ENCODE measurements around the gene NR1I3.

The NR1I3 gene

GRCh38 chr1:161206411-161207140 lies 31.4 kb downstream of the NR1I3 start:
- no peak for DNase-seq (ENCODE audit: low read depth)
- TF ChIP-seq POLR2A (IDR thresholded peaks at IDR 0.05; ENCODE audit: extremely low read depth, insufficient read length) = no peak
- no peak for TF ChIP-seq MYC (IDR thresholded peaks at IDR 0.05; ENCODE audit: low read depth, low read length)
- TF ChIP-seq CTCF (IDR thresholded peaks at IDR 0.05; ENCODE audit: low read depth, low read length) = no peak
- no peak for TF ChIP-seq MAX (IDR thresholded peaks at IDR 0.05; ENCODE audit: low read depth, low read length)
- H3K4me3 ChIP-seq (ENCODE audit: low read depth, low read length) = no peak overlapping the region

- H3K4me3 ChIP-seq (ENCODE audit: low read depth, low read length) = peak within 1 kb of the TSS; percentile 86
- TF ChIP-seq MYC (IDR thresholded peaks at IDR 0.05; ENCODE audit: low read depth, low read length) = peak; percentile 54
- peak; percentile 34 for TF ChIP-seq CTCF (IDR thresholded peaks at IDR 0.05; ENCODE audit: low read depth, low read length)
- TF ChIP-seq POLR2A (IDR thresholded peaks at IDR 0.05; ENCODE audit: extremely low read depth, insufficient read length) = peak; percentile 77
- peak; percentile 63; the same call in 1 of the 2 replicates for TF ChIP-seq MAX (IDR thresholded peaks at IDR 0.05; ENCODE audit: low read depth, low read length)
- peak; percentile 99 for DNase-seq (ENCODE audit: low read depth)
These were observed 35.9 kb downstream of the NR1I3 start, which contains the start of gene NDUFS2 for GRCh38 chr1:161201836-161202712. Gene NDUFS2, plus strand, starts transcription at chr1:161202367. Its CDS starts 19 bp downstream, at chr1:161202386.

GRCh38 chr1:161200992-161201835 lies 36.8 kb downstream of the NR1I3 start:
- H3K4me3 ChIP-seq (ENCODE audit: low read depth, low read length) = peak overlapping the region; percentile 86
- peak; percentile 83 for DNase-seq (ENCODE audit: low read depth)
- TF ChIP-seq MAX (IDR thresholded peaks at IDR 0.05; ENCODE audit: low read depth, low read length) (no peak), POLR2A (IDR thresholded peaks at IDR 0.05; ENCODE audit: extremely low read depth, insufficient read length) (peak; percentile 19), CTCF (IDR thresholded peaks at IDR 0.05; ENCODE audit: low read depth, low read length) (no peak), MYC (IDR thresholded peaks at IDR 0.05; ENCODE audit: low read depth, low read length) (peak; percentile 10; the same call in 1 of the 2 replicates)

- peak; percentile 34 for DNase-seq (ENCODE audit: low read depth)
- TF ChIP-seq CTCF (IDR thresholded peaks at IDR 0.05; ENCODE audit: low read depth, low read length) (no peak), MAX (IDR thresholded peaks at IDR 0.05; ENCODE audit: low read depth, low read length) (no peak), MYC (IDR thresholded peaks at IDR 0.05; ENCODE audit: low read depth, low read length) (no peak), POLR2A (IDR thresholded peaks at IDR 0.05; ENCODE audit: extremely low read depth, insufficient read length) (no peak)
- H3K4me3 ChIP-seq (ENCODE audit: low read depth, low read length) = no peak overlapping the region
These were observed 37.5 kb downstream of the NR1I3 start for GRCh38 chr1:161200421-161200991.
